ENCODE results near the gene LHCGR.

The LHCGR gene

DNA sequence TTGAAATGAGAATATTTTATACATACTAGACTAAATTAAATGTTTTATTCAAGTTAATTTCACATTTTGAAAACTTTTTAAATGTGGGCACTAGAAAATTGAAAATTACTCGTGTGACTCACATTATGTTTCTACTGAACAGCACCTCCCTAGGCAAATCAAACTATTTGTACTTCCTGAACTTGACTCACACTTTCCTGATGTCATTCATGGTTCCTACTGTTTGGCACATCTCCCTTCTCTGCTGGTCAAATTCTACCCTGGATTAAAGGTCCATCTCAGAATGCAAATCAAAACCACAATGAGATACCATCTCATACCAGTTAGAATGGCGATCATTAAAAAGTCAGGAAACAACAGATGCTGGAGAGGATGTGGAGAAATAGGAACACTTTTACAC lies 16.7 kb downstream of the LHCGR start:
- DNase-seq, result no peak

DNA sequence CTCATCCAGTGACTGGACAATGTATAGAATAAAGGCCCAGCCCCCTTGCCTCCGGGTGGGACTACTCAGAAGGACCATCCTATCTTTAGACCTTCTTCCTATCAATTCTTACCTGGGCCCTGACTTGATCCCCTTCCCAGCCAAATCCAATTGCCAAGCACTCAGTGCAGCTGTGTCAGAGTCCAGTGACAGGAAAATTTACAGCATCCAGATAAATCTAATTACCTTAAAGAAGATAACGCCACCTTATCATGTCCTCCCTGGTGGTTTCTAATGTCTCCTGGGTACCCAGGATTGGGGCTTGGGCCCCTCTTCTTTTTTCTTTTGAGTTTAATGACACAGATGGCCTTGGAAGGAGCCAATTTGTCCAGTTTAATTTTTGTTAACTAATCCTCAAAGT lies 19.3 kb downstream of the LHCGR start:
- no peak for DNase-seq

DNA sequence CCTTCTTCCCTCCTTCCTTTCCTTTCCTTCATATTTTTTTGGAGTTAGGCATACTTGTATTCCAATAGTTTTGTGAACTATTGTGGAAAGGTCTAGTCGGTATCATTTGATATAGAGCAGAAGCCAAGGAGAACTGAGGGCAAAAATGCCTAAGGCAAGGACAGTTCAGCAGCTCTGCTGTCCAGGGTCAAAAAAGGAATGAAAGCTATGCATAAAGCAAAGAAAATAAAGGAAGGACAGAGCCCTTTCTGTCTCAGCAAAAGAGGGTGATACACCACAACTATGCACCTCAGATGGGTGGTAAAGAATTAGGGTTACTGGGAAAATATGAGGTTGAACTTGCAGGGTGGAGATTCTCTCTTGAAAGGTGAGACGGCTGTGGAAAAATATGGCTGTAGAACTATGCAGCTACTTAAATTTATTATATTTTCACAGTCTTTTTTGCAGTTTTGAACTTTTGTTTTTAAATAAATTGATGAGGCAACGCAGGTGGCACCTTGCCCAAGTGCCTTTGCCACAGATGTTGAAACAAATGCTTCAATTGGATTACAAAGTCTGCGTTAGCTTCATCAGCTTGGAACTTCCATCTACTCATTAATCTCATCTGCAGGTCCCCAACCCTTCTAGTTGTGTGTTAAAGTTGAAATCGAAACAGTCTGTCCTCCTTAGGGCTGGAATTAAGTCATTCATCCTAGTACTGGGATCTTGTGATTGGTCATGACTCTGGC lies 20.8 kb downstream of the LHCGR start:
- no peak for DNase-seq

DNA sequence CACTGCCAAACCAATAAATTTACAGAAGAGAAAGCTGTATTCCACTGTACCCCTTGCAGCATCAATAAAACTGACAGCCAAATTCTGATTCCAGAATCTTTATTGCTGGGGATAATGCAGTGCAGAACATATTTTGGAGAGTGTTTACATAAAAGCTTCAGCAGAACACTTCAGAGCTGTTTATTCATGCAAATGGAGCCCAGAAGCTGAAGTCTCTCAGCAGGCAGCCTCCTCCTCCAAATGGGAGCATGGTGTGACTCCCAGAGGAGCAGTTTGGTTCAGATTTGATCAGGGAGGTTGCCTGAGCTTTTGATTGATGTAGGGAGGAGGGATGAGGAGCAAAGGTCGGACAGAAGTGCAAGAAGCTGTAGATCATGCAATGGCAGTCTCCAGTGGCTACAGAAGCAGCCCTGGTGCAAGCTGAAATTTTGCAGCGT lies 22.4 kb downstream of the LHCGR start:
- no peak for DNase-seq

DNA sequence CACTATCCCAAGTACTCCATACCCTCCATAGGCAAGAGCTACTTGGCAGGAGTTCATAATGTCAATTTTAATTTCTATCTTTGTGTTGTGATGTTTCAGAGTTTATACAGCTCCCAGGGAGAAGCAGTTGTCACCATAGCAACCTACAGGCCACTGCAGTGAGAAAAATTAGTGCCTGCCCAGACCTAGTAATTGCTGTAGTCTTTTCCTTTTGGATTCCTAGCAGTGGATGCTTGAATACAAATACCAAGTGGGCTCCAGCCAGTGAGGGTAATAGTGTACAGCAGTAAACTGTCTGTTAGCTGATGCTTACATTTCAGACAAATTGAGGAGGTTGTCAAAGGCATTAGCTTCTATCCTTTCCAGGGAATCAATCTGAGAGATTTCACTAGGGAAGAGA lies 26.7 kb downstream of the LHCGR start:
- DNase-seq, result no peak

DNA sequence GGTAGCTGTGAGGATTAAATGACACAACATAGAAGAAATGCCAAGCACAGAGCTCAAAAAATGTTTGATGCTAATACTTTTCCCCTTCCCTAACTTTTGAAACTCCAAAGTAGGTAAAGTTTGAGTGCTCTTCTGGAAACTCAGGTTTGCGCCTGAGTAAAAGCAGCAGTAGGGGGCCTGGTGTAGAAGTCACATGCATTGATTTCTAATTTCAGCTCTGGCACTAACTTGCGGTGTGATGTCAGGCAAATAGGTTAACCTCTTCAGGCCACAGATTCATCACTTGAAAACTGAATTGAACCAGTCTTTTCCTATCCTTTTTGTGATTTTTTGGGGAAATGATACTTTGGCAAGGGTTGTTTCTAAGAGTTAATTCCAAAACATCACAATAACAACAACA lies 27.2 kb downstream of the LHCGR start:
- no peak for DNase-seq

DNA sequence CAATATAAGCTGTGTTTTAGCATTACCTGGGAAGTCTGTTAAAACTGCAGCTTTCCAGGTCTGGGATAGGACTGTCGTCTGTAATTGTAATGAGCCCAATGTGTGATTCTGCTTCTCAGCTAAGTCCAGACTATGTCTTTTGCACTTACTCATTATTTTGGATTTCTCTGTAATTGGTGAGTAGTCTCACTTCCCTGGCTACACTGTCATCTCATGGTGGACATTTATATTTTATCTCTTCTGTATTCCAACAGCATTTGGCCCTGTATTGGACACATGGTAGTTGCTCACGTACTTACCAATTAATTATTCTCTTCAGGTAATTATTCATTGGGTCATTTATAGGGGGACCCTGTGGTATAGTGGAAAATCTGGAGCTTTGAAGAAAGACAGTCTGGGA lies 28.0 kb downstream of the LHCGR start:
- no peak for DNase-seq

DNA sequence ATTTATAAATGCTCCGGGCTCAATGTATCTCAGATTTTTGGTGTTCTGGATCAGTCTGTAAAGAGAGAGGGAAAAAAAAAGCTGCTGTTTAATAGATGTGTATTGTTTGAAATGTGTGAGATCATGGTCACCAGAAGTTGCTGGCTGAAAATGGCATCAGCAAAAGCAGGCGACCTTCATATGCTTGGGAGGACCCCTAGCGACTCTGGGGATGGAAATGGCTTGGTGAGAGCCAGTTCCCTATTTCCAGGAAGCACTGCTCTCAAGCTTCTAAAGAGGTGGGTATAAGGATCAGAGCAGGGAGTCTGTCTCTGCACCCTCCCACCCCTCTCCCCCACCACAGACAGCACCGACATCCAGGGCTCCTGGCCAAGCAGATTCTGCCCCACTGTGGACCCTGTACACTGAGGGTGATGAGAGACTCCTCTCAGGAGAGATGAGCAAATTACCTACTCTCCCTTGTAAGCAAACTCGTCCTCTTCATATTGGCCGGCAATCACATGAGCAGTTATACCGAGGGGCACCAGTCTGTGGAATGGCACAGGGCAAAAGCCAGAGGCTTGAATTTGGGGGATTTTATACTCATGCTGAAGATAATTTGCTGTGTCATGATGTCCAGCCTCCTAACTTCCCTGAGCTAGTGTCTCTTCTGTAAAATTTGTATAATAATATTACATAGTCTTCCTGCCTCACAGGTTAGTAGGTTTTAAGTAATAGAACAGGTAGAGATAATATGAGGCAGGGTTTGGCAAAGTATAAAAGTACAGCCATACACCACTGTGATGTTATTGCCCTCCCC lies 29.6 kb downstream of the LHCGR start:
- no peak for DNase-seq

DNA sequence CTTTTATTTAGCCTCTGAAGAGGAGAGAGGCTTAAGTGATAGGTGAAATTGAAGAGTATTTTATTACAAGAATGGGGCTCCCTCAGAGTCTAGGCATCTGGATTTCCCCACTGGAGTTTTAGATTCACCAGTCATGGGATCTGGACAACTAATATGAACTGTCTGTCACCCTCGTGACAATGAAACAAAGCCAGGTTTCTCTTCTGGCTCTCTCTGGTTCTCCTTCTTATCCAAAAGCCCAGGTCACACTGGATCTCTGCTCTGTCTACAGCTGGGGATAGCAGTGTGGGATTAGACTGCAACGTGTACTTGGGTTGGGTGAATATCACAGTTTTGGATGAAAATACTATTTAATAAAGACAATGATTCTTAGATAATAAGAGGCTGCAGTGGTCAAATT lies 31.2 kb downstream of the LHCGR start:
- no peak for DNase-seq

DNA sequence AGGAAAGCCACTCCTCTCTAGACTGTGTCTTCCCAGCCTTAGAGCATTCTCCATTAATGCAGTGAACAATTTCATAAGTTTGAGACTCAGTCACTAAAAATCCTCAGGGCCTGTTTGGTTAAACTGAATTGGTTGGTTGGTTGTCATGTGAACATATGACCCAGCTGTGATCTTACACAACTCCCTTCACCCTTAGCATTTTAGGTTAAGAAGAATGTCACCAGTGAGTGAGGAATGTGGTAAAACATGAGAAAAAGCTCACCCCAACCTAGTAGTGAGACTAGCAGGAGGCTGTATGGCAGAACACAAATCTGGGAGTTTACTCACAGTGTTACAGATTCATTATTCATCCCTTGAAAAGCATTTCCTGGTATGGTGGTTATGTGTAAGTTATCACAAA lies 32.4 kb downstream of the LHCGR start:
- no peak for DNase-seq

DNA sequence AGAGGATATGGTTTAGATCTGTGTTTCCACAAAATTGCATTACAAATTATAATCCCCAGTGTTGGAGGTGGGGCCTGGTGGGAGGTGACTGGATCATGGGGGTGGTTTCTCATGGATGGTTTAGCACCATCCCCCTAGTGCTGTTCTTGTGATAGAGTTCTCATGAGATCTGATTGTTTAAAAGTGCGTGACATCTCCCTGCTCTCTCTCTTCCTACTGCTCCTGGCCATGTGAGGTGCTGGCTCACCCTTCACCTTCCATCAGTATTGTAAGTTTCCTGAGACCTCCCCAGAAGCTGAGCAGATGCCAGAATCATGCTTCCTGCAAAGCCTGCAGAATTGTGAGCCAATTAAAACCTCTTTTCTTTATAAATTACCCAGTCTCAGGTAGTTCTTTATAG lies 33.1 kb downstream of the LHCGR start:
- DNase-seq, result no peak

DNA sequence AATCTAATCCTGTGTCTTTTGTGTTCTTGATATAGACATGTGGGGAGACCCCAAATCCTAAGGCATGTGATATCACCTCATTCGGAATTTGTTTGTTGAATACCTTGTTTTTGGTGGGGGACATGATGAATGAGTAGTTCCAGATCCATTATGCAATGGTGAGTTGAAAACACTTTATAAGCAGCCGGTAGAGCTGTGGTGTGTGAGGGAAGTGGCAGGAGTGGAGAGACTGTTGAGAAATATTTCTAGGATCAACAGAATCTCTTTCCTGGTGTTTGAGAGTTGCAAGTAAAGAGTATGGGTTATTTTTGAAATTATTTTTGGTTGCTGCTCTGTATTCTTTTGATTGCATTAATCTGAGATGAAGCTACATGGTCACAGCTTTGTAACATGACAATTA lies 34.4 kb downstream of the LHCGR start:
- DNase-seq, result no peak

DNA sequence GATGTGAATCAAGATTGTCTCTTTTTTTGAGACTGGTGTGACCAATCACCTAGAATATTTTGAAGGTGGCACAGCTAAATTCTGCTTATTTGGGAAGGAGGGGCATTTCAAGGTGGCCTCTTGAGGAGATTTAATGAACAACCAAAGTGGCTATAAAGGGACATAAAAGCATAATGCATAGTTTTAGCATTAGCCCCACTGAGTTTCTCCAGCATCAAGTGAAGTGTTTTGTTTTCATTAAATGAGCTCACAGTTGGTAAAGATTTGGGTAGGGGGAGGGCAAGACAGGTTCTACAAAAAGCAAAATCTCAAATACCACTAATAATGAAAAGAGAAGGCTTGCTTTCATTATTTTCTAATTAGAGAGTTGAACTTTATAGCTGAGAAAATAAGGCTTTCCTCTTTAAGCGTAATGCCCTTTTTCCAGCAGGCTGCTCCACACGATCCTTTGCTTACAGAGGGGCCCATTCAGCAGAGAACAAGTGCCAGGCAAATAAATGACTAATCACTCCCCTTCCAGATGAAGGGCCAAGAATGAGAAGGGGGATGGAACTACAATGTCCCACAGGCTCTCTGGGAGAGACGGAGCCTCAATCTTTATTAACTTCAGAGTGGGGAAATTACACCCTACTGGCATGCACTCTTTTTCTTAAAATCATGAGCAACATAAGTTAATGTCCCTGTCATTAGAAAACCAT lies 35.9 kb downstream of the LHCGR start:
- no peak for DNase-seq

DNA sequence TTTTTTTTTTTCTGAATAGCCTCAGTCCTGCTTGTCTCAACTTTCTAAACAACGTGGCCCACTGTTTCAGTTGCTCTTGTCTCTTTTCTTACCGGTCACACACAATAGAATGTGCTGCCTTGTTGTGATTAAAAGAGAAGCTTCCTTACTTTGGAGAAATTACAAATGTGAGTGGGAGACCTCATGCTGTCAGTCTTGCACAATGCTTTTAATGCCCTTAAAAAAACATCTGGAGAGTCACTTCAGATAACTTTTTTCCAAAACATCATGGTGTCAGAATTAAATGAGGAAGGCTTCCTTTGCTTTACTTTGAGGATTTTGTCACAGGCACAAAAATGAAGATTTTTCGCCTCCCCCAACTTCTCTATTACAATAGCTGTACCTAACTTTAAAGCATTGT lies 37.7 kb downstream of the LHCGR start:
- DNase-seq, result no peak

DNA sequence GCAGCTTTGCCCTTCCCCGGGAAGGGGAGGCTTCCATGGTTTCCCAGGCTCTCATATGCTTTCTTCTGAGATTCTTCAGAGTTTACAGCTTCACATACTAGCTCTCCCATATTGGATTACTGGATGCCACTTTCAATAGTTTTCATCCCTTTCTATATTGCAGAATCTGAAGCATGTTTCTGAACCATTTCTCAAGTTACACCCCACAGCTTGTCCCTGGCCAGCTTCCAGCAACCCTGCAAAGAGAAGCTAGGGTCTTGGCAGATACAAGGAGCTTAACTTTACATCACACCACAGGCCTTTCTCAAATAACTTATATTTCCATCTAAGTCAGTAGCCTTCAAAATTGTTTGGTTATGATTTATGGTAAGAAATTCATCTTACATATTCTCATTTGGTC lies 39.6 kb downstream of the LHCGR start:
- DNase-seq, result no peak

DNA sequence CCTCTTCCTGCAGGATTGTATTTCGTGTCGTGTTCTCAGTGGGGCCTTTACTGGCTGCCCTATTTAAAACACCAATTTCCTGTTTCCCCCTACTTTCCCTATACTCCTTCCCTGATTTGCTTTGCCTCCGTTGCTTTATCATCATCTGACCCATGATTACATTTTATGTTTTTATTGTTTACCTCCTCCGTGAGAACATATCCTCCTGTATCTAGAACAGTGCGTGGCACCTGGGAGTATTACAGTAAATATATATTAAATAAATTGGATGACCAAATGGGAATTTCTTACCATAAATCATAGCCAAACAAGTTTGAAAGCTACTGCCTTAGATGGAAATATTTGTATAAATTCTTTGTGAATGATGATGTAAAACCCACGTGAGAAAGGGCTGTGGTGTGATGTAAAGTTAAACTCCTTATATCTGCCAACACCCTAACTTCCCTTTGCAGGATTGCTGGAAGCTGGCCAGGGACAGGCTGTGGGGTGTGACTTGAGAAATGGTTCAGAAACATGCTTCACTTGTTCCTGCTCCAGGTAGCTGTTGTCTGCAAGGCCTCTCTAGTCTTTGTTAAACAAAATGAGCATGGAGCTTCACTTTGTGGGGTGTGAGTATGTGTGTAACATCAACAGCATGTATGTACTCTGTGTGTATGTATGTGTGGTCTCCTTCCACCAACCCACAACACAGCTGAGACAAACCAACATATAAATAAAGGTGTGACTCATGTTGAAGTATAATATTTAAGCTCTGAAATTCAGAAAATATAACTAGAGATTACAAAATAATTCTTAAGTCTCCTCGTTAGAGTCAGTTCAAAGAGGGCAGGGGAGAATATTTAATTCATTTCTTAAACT lies 40.3 kb downstream of the LHCGR start:
- DNase-seq, result no peak

DNA sequence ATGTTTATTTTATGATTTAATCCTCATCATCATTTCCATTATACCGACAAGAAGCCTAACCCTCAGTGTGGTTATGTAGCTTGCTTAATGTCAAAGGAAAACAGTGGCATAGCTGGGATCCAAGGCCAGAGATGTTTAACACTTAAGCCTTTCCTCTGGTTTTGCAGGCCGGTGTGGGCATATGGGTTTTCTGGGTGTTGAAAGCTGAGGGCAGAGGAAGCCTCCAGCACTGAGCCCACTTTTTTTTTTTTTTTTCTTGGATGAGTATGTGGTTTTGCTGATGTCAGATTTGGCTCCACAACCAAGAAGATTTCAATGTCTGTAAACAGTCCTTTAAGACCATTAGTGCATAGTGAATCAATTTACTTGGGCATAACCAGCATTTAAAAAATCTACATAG lies 41.3 kb downstream of the LHCGR start:
- no peak for DNase-seq

DNA sequence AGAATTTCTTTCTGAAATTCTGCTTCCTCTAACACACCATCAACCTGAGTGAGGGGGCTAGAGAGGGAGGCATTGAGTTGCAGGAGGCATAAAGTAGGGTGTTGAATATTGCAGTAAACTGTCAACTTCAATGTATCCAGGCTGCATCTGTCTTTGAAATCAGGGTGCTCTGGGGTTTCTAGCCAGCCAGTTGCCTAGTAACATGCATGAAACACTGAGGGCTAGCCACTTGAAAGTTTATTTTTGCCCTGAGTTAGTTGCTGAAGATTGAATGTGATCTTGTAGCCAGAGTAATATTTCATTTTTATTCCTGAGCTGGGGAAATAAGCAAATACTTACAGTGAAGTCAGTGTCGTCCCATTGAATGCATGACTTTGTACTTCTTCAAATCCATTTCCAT lies 41.9 kb downstream of the LHCGR start:
- DNase-seq, result no peak

DNA sequence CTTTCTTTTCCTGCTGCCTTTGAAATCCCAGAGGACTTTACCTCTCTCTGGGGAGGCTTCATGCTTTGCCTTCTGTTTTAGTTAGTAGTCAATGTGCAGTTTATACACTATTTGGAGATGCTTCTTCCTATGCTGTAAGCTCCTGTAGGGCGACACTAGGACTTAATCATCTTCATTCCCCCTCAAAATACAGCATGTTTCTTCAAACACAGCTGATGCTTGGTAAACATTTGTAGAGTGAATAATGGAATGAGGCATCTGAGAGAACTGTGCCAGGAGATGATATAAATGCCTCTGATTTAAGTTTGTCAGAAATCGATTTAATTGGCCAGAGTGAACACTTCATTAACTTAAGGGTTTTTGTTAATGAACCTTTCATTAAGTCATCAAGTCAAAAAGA lies 43.4 kb downstream of the LHCGR start:
- no peak for DNase-seq

DNA sequence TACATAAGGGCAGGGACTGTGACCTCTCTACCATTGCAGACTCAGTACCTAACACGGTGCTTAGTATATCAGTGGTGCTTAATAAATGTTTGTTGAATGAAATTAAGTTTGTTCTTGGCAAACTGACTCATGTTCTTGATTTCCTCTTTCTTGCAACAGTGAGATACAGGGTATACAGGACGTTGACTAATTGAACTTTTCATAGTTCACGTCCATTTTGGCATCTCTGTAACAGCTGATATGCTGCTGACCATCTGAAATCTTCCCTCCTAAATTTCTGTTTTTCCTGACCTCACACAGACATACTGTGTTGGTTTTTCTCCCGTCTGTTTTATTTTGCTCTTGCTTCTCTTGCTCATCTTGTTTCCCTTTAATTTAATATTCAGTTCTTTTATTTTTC lies 44.2 kb downstream of the LHCGR start:
- no peak for DNase-seq

DNA sequence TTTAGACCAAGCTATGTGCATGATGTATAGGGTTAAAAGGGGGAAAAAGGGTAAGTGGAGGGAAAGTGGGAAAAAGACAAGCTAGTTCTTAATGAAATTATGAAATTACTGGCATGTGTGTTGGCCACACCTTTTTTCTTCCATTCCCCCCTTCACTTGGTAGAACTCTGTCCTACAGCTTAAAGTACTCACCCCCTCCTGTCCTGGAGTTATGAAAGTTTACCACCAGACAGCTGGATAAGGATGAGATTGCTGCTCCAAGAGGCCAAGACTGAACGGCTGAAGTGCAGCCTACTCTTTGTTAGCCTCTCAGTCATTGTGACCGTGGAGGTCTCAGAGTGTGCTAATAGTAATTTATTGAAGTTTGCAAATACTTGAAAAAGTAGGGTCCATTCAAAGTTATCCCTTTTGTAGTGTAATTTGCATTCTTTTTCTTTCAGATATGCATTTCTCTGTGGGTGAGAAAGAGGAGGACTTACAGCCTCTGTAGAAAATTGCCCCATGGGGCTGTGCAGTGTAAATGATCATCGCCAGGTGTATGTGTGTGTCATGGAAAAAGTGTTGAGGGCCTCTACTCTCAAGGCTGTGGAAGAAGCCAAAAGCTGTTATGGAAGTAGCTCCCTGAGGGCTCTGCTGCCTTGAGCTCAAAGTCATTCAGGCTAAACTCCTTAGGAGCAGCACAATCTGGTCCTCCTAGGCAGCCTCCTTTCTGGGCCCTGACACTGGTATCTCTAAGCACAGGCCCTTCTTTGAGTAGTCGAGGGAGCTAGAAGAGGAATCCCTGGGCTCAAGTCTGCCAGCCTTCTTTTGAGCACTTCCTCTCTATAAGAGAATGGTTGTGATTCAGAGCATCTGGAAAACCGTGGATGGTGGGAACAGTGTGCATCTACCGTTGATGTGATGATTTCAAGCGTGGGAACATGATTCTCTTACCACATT lies 46.2 kb downstream of the LHCGR start:
- no peak for DNase-seq

DNA sequence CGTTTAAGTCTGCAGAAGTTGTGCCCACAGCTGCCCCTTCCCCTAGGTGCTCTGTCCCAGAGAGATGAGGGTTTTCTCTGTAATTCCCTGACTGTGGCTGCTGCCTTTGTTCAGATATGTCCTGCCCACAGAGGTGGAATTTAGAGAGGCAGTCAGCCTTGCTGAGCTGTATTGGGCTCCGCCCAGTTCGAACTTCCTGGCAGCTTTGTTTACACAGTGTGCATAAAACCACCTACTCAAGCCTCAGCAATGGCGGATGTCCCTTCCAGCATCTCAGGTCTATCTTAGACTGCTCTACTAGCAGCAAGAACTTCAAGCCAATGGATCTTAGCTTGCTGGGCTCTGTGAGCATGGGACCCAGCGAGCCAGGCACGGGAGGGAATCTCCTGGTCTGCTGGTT lies 48.1 kb downstream of the LHCGR start:
- no peak for DNase-seq

Measured in SW 1271 (cell line).